Neural progenitor cell (in vitro differentiated cells): ENCODE data around the gene CEP128. TPM values are rescaled to one million over a fixed set of nuclear protein-coding genes. Genes with fewer than 3 reads are reported as not detected.

ENCODE experiments used
- DNase-seq: peaks from one replicate; pipeline ENCODE4 v3.0.0-alpha.2; 2016; ENCODE audit warnings: low spot score
- H2AFZ ChIP-seq: fragments of 200-600 bp; sonication (generic); replicated peaks from 2 replicates; pipeline ENCODE4 v1.6.1; 2016; ENCODE audit warnings: antibody characterized with exemption
- H3F3A ChIP-seq: fragments of 200-600 bp; sonication (generic); 2 replicates; pipeline ENCODE4 v1.6.1; 2016; ENCODE audit warnings: antibody characterized with exemption, low read depth
- H3K27ac ChIP-seq: fragments of 200-600 bp; sonication (generic); 2 replicates; pipeline ENCODE4 v1.5.1; 2016; ENCODE audit warnings: mild to moderate bottlenecking
- H3K27me3 ChIP-seq: fragments of 200-600 bp; sonication (generic); 2 replicates; pipeline ENCODE4 v1.6.1; 2016; ENCODE audit warnings: mild to moderate bottlenecking, moderate library complexity
- H3K36me3 ChIP-seq: fragments of 200-600 bp; sonication (generic); 2 replicates; pipeline ENCODE4 v1.5.1; 2016
- H3K4me1 ChIP-seq: fragments of 200-600 bp; sonication (generic); 2 replicates; pipeline ENCODE4 v1.6.1; 2016; ENCODE audit warnings: mixed run types
- H3K4me2 ChIP-seq: fragments of 200-600 bp; sonication (generic); 2 replicates; pipeline ENCODE4 v1.6.1; 2016
- H3K4me3 ChIP-seq: fragments of 200-600 bp; sonication (generic); 2 replicates; pipeline ENCODE4 v1.5.1; 2016
- H3K79me2 ChIP-seq: fragments of 200-600 bp; sonication (generic); 2 replicates; pipeline ENCODE4 v1.6.1; 2016; ENCODE audit warnings: low read depth
- H3K9ac ChIP-seq: fragments of 200-600 bp; sonication (generic); 2 replicates; pipeline ENCODE4 v1.6.1; 2016
- H3K9me3 ChIP-seq: fragments of 200-600 bp; sonication (generic); 2 replicates; pipeline ENCODE4 v1.5.1; 2016; ENCODE audit warnings: low read depth
- H4K20me1 ChIP-seq: fragments of 200-600 bp; sonication (generic); 2 replicates; pipeline ENCODE4 v1.6.1; 2016; ENCODE audit warnings: low read depth
- H3K27ac Mint-ChIP-seq: 3 replicates; pipeline ENCODE4 v1.8.0; 2021; ENCODE audit warnings: mixed read lengths
- H3K27me3 Mint-ChIP-seq: 2 replicates; pipeline ENCODE4 v1.8.0; 2022; ENCODE audit warnings: low read depth, mild to moderate bottlenecking, inconsistent platforms, moderate library complexity, mixed read lengths; ENCODE audit not compliant: insufficient read depth
- H3K36me3 Mint-ChIP-seq: 3 replicates; pipeline ENCODE4 v1.8.0; 2021; ENCODE audit warnings: mixed read lengths
- H3K4me1 Mint-ChIP-seq: 3 replicates; pipeline ENCODE4 v1.8.0; 2021; ENCODE audit warnings: mixed read lengths
- H3K4me3 Mint-ChIP-seq: 3 replicates; pipeline ENCODE4 v1.8.0; 2021; ENCODE audit warnings: mild to moderate bottlenecking, moderate library complexity, mixed read lengths
- H3K9me3 Mint-ChIP-seq: 3 replicates; pipeline ENCODE4 v1.8.0; 2020; ENCODE audit warnings: mixed read lengths
- EZH2 ChIP-seq: fragments of 200-600 bp; sonication (generic); IDR thresholded peaks from 2 replicates; pipeline ENCODE4 v1.6.1; 2017; ENCODE audit warnings: antibody characterized with exemption, mild to moderate bottlenecking, moderate library complexity
- EZH2phosphoT487 ChIP-seq: fragments of 200-600 bp; sonication (generic); IDR thresholded peaks from 2 replicates; pipeline ENCODE4 v1.6.1; 2017; ENCODE audit warnings: antibody characterized with exemption
- total RNA-seq: library from RNA; depleted of rRNA; stranded (reverse); fragments of >200 nt; gene quantifications from 2 replicates; pipeline ENCODE4 v1.2.3, GENCODE V29; 2015; ENCODE audit warnings: low replicate concordance
- TF ChIP-seq, protein P1 (sequence below): fragments of 200-600 bp; sonication (generic); IDR thresholded peaks from 2 replicates; pipeline ENCODE4 v1.5.1; 2017; ENCODE audit warnings: antibody characterized with exemption, mild to moderate bottlenecking

Gene CEP128
- total RNA-seq, 1 donor from 2014 or later, result 12.1 TPM

DNA sequence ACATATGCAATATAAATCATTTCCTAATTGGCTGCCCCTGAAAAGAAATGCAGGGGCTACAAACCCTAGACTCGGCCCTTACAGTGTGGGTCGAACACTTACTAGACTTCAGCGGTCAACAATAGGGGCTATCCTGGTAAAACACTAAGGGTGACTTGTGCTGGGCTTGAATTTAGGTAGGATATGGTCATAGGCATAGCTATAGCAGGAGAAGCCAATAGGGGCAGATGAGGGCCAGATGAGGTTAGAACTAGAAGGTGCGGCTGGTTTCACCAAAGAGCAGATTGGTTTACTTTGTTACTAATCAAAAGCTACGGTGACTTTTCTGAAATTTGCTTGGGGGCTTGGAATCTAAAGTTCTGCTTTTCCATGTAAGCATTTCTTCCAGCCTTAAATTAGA lies 447.9 kb downstream of the CEP128 start:
- Mint-ChIP-seq H3K4me1 (peaks cover 10% of the 10 kb centered on the region), H3K27ac (no peak overlapping the region), H3K9me3 (no peaks in the 10 kb centered on the region), H3K4me3 (no peak overlapping the region), H3K36me3 (no peaks in the 10 kb centered on the region), H3K27me3 (peaks cover 3% of the 10 kb centered on the region)
- Histone ChIP-seq H3K79me2 (no peaks in the 10 kb centered on the region), H3K9me3 (no peaks in the 10 kb centered on the region), H3K36me3 (no peaks in the 10 kb centered on the region), H3K27ac (no peak overlapping the region), H3F3A (no peaks in the 10 kb centered on the region), H2AFZ (no peak overlapping the region), H3K9ac (no peak overlapping the region), H3K27me3 (no peaks in the 10 kb centered on the region), H4K20me1 (no peaks in the 10 kb centered on the region), H3K4me3 (no peak overlapping the region), H3K4me2 (no peak overlapping the region), H3K4me1 (no peaks in the 10 kb centered on the region)
- no peak for DNase-seq
- TF ChIP-seq EZH2, result no peak
- TF ChIP-seq, protein P1, sequence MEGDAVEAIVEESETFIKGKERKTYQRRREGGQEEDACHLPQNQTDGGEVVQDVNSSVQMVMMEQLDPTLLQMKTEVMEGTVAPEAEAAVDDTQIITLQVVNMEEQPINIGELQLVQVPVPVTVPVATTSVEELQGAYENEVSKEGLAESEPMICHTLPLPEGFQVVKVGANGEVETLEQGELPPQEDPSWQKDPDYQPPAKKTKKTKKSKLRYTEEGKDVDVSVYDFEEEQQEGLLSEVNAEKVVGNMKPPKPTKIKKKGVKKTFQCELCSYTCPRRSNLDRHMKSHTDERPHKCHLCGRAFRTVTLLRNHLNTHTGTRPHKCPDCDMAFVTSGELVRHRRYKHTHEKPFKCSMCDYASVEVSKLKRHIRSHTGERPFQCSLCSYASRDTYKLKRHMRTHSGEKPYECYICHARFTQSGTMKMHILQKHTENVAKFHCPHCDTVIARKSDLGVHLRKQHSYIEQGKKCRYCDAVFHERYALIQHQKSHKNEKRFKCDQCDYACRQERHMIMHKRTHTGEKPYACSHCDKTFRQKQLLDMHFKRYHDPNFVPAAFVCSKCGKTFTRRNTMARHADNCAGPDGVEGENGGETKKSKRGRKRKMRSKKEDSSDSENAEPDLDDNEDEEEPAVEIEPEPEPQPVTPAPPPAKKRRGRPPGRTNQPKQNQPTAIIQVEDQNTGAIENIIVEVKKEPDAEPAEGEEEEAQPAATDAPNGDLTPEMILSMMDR, result no peak
- no peak for TF ChIP-seq EZH2phosphoT487

DNA sequence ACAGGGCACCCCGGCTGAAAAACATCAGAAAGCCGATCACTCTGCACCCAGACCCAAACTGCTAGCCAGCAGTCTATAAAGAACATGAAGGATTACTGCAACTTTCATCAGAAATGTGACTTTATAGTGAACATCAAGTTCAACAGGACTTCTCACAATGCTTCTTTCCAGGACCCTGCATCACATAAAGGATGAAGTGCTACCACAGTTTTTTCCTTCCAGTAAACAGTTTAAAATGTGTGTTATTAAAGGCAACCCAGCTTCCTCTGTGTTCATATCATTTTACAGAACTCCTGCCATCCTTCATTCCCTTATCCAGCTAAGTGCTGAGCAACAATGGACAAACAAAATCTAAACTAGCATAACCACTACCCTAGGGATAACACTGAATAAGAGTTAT lies 449.9 kb downstream of the CEP128 start:
- Mint-ChIP-seq H3K27me3 (no peaks in the 10 kb centered on the region), H3K4me3 (no peak overlapping the region), H3K27ac (no peak overlapping the region), H3K36me3 (no peaks in the 10 kb centered on the region), H3K4me1 (peaks cover 10% of the 10 kb centered on the region), H3K9me3 (no peaks in the 10 kb centered on the region)
- Histone ChIP-seq H3F3A (no peaks in the 10 kb centered on the region), H3K36me3 (no peaks in the 10 kb centered on the region), H3K4me1 (no peaks in the 10 kb centered on the region), H3K27ac (no peak overlapping the region), H4K20me1 (no peaks in the 10 kb centered on the region), H2AFZ (no peak overlapping the region), H3K4me3 (no peak overlapping the region), H3K27me3 (no peaks in the 10 kb centered on the region), H3K4me2 (no peak overlapping the region), H3K9me3 (no peaks in the 10 kb centered on the region), H3K9ac (no peak overlapping the region), H3K79me2 (no peaks in the 10 kb centered on the region)
- TF ChIP-seq, protein P1, result no peak
- TF ChIP-seq EZH2phosphoT487 (no peak), EZH2 (no peak)
- DNase-seq, result no peak

DNA sequence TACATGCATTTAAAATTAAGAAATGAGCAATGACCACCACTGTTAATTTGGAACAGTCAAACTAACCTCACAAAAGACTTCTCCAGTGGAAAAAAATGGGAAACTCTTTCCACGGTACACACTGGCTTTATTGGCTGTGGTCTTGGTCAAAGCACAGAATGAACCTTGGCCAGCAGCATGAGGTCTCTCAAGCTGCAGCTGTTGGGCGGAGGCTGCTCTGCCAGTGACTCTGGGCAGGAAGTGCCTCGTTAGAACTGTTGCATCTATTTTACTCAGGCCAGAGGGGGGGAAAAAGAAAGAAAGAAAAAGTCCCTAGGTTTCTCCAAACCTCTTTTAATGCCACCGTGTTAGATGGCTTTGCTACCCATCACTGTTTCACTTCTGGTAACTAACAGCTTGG lies 450.4 kb downstream of the CEP128 start:
- H3K9ac ChIP-seq, result no peak overlapping the region
- H3K4me3 ChIP-seq, result no peak overlapping the region
- H2AFZ ChIP-seq, result no peak overlapping the region
- no peak overlapping the region for H3K27ac ChIP-seq
- H3K4me1 ChIP-seq, result no peaks in the 10 kb centered on the region
- H3K4me2 ChIP-seq, result no peak overlapping the region
- no peaks in the 10 kb centered on the region for H3K27me3 ChIP-seq
- no peaks in the 10 kb centered on the region for H3K9me3 ChIP-seq
- DNase-seq, result no peak
- Mint-ChIP-seq H3K36me3 (no peaks in the 10 kb centered on the region), H3K27me3 (no peaks in the 10 kb centered on the region), H3K4me3 (no peak overlapping the region), H3K4me1 (peaks cover 10% of the 10 kb centered on the region), H3K27ac (no peak overlapping the region), H3K9me3 (no peaks in the 10 kb centered on the region)
- H3K79me2 ChIP-seq, result no peaks in the 10 kb centered on the region
- H4K20me1 ChIP-seq, result no peaks in the 10 kb centered on the region
- H3K36me3 ChIP-seq, result no peaks in the 10 kb centered on the region
- TF ChIP-seq, protein P1, result no peak
- TF ChIP-seq EZH2, result no peak
- TF ChIP-seq EZH2phosphoT487, result no peak
- no peaks in the 10 kb centered on the region for H3F3A ChIP-seq

DNA sequence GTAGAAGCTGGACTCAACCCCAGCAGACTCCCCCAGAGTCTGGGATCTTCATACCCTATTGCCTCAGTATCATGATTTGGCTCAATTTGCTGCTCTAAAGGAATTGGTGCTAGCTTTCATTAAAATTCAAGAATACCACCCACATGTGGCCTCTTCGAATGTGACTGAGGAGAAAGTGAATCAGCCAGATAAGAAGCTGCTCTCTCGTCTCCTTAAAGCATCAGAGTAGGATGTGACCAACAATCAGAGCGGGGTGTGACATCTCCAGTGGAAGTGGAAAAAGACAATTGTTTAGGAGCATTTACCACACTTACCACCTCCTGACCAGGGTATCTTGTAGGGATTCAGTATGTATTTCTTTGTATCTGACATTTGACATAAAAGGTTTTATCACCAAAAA lies 452.0 kb downstream of the CEP128 start:
- no peak overlapping the region for H2AFZ ChIP-seq
- no peak overlapping the region for H3K4me2 ChIP-seq
- TF ChIP-seq EZH2 (no peak), EZH2phosphoT487 (no peak)
- TF ChIP-seq, protein P1, result no peak
- H3K9ac ChIP-seq, result no peak overlapping the region
- H3K9me3 Mint-ChIP-seq, result no peaks in the 10 kb centered on the region
- no peaks in the 10 kb centered on the region for H3K36me3 ChIP-seq
- no peaks in the 10 kb centered on the region for H3F3A ChIP-seq
- H3K27ac Mint-ChIP-seq, result no peak overlapping the region
- no peaks in the 10 kb centered on the region for H4K20me1 ChIP-seq
- H3K27me3 Mint-ChIP-seq, result no peaks in the 10 kb centered on the region
- no peak for DNase-seq
- no peaks in the 10 kb centered on the region for H3K36me3 Mint-ChIP-seq
- H3K79me2 ChIP-seq, result no peaks in the 10 kb centered on the region
- H3K27me3 ChIP-seq, result no peaks in the 10 kb centered on the region
- H3K4me1 Mint-ChIP-seq, result peaks cover 10% of the 10 kb centered on the region
- no peak overlapping the region for H3K27ac ChIP-seq
- no peaks in the 10 kb centered on the region for H3K4me1 ChIP-seq
- no peak overlapping the region for H3K4me3 ChIP-seq
- H3K4me3 Mint-ChIP-seq, result no peak overlapping the region
- H3K9me3 ChIP-seq, result no peaks in the 10 kb centered on the region
